ENCODE results near the gene SKOR2.
"Not testable (repeated sequence)": the region's sequence is repeated elsewhere in the genome, so short reads cannot be mapped to it uniquely, and the experiment has no call there.

Gene SKOR2

GRCh38 chr18:47203626-47204464, 47.6 kb downstream of the SKOR2 start:
- TF ChIP-seq TOX (CRISPR knock-in tag; IDR thresholded peaks at IDR 0.05; ENCODE audit: borderline replicate concordance) (no peak), ZNF70 (CRISPR knock-in tag; IDR thresholded peaks at IDR 0.05) (no peak), PPARA (CRISPR knock-in tag; IDR thresholded peaks at IDR 0.05; ENCODE audit: borderline replicate concordance) (no peak), ESRRG (CRISPR knock-in tag; IDR thresholded peaks at IDR 0.05) (0 out of 2 replicates have a peak, but pooled peaks have one; percentile 44), ISL1 (CRISPR knock-in tag; IDR thresholded peaks at IDR 0.05) (peak; percentile 47), ZNF8 (CRISPR knock-in tag; IDR thresholded peaks at IDR 0.05) (no peak), TCF4 (CRISPR knock-in tag; IDR thresholded peaks at IDR 0.05; ENCODE audit: borderline replicate concordance) (peak; percentile 69; the same call in 1 of the 2 replicates), SNAI2 (CRISPR knock-in tag; IDR thresholded peaks at IDR 0.05) (no peak), GLIS3 (CRISPR knock-in tag; IDR thresholded peaks at IDR 0.05) (no peak), TSHZ2 (CRISPR knock-in tag; IDR thresholded peaks at IDR 0.05) (peak; percentile 32; the same call in 1 of the 2 replicates)
- ATAC-seq, result peak; percentile 56; the same call in 2 of the 3 replicates

GRCh38 chr18:47195961-47196360, 55.5 kb downstream of the SKOR2 start:
- not testable (repeated sequence) for ATAC-seq

- TF ChIP-seq PPARA (CRISPR knock-in tag; IDR thresholded peaks at IDR 0.05; ENCODE audit: borderline replicate concordance) (no peak), BACH2 (CRISPR knock-in tag; IDR thresholded peaks at IDR 0.05; ENCODE audit: borderline replicate concordance) (no peak)
- no peak; the same call in 2 of the 3 replicates for ATAC-seq
Measured at GRCh38 chr18:47191961-47192360, 59.5 kb downstream of the SKOR2 start.

GRCh38 chr18:47187721-47188120, 63.7 kb downstream of the SKOR2 start:
- no peak for TF ChIP-seq GLIS3 (CRISPR knock-in tag; IDR thresholded peaks at IDR 0.05)
- no peak for TF ChIP-seq TCF4 (CRISPR knock-in tag; IDR thresholded peaks at IDR 0.05; ENCODE audit: borderline replicate concordance)
- TF ChIP-seq ESRRG (CRISPR knock-in tag; IDR thresholded peaks at IDR 0.05), result no peak
- TF ChIP-seq ZNF8 (CRISPR knock-in tag; IDR thresholded peaks at IDR 0.05), result no peak
- TF ChIP-seq SNAI2 (CRISPR knock-in tag; IDR thresholded peaks at IDR 0.05), result no peak
- no peak for TF ChIP-seq ARNTL (CRISPR knock-in tag; IDR thresholded peaks at IDR 0.05; ENCODE audit: borderline replicate concordance, low read depth)
- no peak for TF ChIP-seq CSRNP3 (CRISPR knock-in tag; IDR thresholded peaks at IDR 0.05)
- no peak for TF ChIP-seq ZC3H10 (CRISPR knock-in tag; IDR thresholded peaks at IDR 0.05)
- no peak for TF ChIP-seq PPARA (CRISPR knock-in tag; IDR thresholded peaks at IDR 0.05; ENCODE audit: borderline replicate concordance)
- no peak for TF ChIP-seq BACH2 (CRISPR knock-in tag; IDR thresholded peaks at IDR 0.05; ENCODE audit: borderline replicate concordance)
- no peak for TF ChIP-seq ZFP30 (CRISPR knock-in tag; IDR thresholded peaks at IDR 0.05)
- no peak for TF ChIP-seq CSDC2 (CRISPR knock-in tag; IDR thresholded peaks at IDR 0.05)
- no peak for TF ChIP-seq RARB (CRISPR knock-in tag; IDR thresholded peaks at IDR 0.05)
- TF ChIP-seq ZNF70 (CRISPR knock-in tag; IDR thresholded peaks at IDR 0.05), result no peak
- TF ChIP-seq ZFP3 (CRISPR knock-in tag; IDR thresholded peaks at IDR 0.05), result no peak
- no peak for TF ChIP-seq OSR1 (CRISPR knock-in tag; IDR thresholded peaks at IDR 0.05)
- no peak for TF ChIP-seq ZNF565 (CRISPR knock-in tag; conservative IDR thresholded peaks at IDR 0.05; ENCODE audit: low read depth)
- no peak for TF ChIP-seq TOX (CRISPR knock-in tag; IDR thresholded peaks at IDR 0.05; ENCODE audit: borderline replicate concordance)
- no peak for TF ChIP-seq PATZ1 (CRISPR knock-in tag; IDR thresholded peaks at IDR 0.05; ENCODE audit: borderline replicate concordance)
- no peak for ATAC-seq

Measured in SK-N-SH treated with all-trans-retinoic acid at 6 μM for 48 hours (cell line).